HepG2 (cell line): ENCODE data around the gene PPP1R13B. TPM values are rescaled to one million over a fixed set of nuclear protein-coding genes. Genes with fewer than 3 reads are reported as not detected.

Source experiments
- BRCA1 ChIP-seq: sonication (generic); formaldehyde crosslinking; IDR thresholded peaks from 2 replicates; pipeline ENCODE4 v1.4.0; 2020; ENCODE audit warnings: missing genetic modification reagents
- CCDC6 ChIP-seq: sonication (generic); formaldehyde crosslinking; IDR thresholded peaks from 2 replicates; pipeline ENCODE4 v1.8.1; 2022; ENCODE audit warnings: mild to moderate bottlenecking, missing genetic modification reagents, moderate library complexity
- DR1 ChIP-seq: sonication (generic); formaldehyde crosslinking; IDR thresholded peaks from 2 replicates; pipeline ENCODE4 v1.8.0; 2021; ENCODE audit warnings: mild to moderate bottlenecking, missing genetic modification reagents, inconsistent platforms
- EZH2 ChIP-seq: conservative IDR thresholded peaks from 2 replicates; pipeline ENCODE4 v1.6.1; 2012; ENCODE audit warnings: mild to moderate bottlenecking, low read depth, low read length, moderate library complexity
- FOXO1 ChIP-seq: sonication (generic); formaldehyde crosslinking; IDR thresholded peaks from 2 replicates; pipeline ENCODE4 v1.4.0; 2020; ENCODE audit warnings: missing genetic modification reagents
- HNF4A ChIP-seq: sonication (generic); formaldehyde crosslinking; IDR thresholded peaks from 2 replicates; pipeline ENCODE4 v1.4.0; 2020; ENCODE audit warnings: missing genetic modification reagents
- JARID2 ChIP-seq: sonication (generic); formaldehyde crosslinking; IDR thresholded peaks from 2 replicates; pipeline ENCODE4 v1.8.1; 2023; ENCODE audit warnings: missing genetic modification reagents, inconsistent platforms; ENCODE audit not compliant: insufficient replicate concordance
- KLF15 ChIP-seq: sonication (generic); formaldehyde crosslinking; IDR thresholded peaks from 2 replicates; pipeline ENCODE4 v1.8.1; 2023; ENCODE audit warnings: borderline replicate concordance, mild to moderate bottlenecking, inconsistent platforms, missing genetic modification reagents, mixed read lengths
- MEIS1 ChIP-seq: sonication (generic); formaldehyde crosslinking; IDR thresholded peaks from 2 replicates; pipeline ENCODE4 v1.9.0; 2021; ENCODE audit warnings: mild to moderate bottlenecking, missing genetic modification reagents, moderate library complexity, borderline replicate concordance
- MZF1 ChIP-seq: sonication (generic); formaldehyde crosslinking; IDR thresholded peaks from 2 replicates; pipeline ENCODE4 v1.8.1; 2023; ENCODE audit warnings: mild to moderate bottlenecking, missing genetic modification reagents, borderline replicate concordance
- NR2F1 ChIP-seq, 2 experiments: fragments of 450-650 bp in 1 of 2; formaldehyde crosslinking in 1 of 2; IDR thresholded peaks; 2 replicates each; pipeline versions ENCODE4 v1.5.0 to v1.6.1; 2016 to 2020; ENCODE audit warnings: mild to moderate bottlenecking in 1 of 2, missing compliant biosample characterization in 1 of 2, missing genetic modification reagents in 1 of 2, moderate library complexity in 1 of 2
- NR2F2 ChIP-seq: IDR thresholded peaks from 2 replicates; pipeline ENCODE4 v1.6.1; 2012; ENCODE audit warnings: low read depth, inconsistent platforms, borderline replicate concordance
- PCBP2 ChIP-seq: fragments of 200-400 bp; formaldehyde crosslinking; optimal IDR thresholded peaks from 2 replicates; pipeline ENCODE3; 2018; ENCODE audit warnings: low read length, low read depth; ENCODE audit not compliant: poor library complexity, severe bottlenecking
- ZNF354B ChIP-seq: sonication (generic); formaldehyde crosslinking; IDR thresholded peaks from 2 replicates; pipeline ENCODE4 v1.8.0; 2022; ENCODE audit warnings: mild to moderate bottlenecking, missing genetic modification reagents
- ZNF781 ChIP-seq: sonication (generic); formaldehyde crosslinking; IDR thresholded peaks from 2 replicates; pipeline ENCODE4 v1.5.1; 2020; ENCODE audit warnings: borderline replicate concordance, mild to moderate bottlenecking, missing genetic modification reagents; ENCODE audit errors: not compliant biosample characterization
- polyA plus RNA-seq, 8 experiments: library from polyadenylated mRNA; depleted of rRNA in 3 of 8; stranded (reverse) in 7 of 8; unstranded in 1 of 8; fragments of >200 nt; fragmentation: Illumina TruSeq in 4 of 8; extraction: Trizol in 4 of 8; gene quantifications; 2 replicates each; pipeline versions ENCODE4 v1.2.1 to v1.2.3, GENCODE V29; 2011 to 2016; ENCODE audit warnings: low read depth in 4 of 8, missing spikeins in 1 of 8, mixed read lengths in 1 of 8; ENCODE audit not compliant: insufficient read depth in 1 of 8
- total RNA-seq, 5 experiments: library from RNA; depleted of rRNA; stranded (reverse); fragments of >200 nt; fragmentation: Illumina TruSeq; extraction: Trizol; gene quantifications; 2 replicates each; pipeline ENCODE4 v1.2.3, GENCODE V29; 2016; ENCODE audit warnings: low read depth in 1 of 5
- TF ChIP-seq, protein P1 (sequence below): sonication (generic); formaldehyde crosslinking; IDR thresholded peaks from 2 replicates; pipeline ENCODE4 v1.8.1; 2022; ENCODE audit warnings: low read depth, mild to moderate bottlenecking, missing genetic modification reagents
- TF ChIP-seq, protein P2 (sequence below): sonication (generic); formaldehyde crosslinking; IDR thresholded peaks from 2 replicates; pipeline ENCODE4 v1.5.1; 2020; ENCODE audit warnings: missing genetic modification reagents, mild to moderate bottlenecking, borderline replicate concordance
- TF ChIP-seq, protein P3 (sequence below): sonication (generic); formaldehyde crosslinking; IDR thresholded peaks from 2 replicates; pipeline ENCODE4 v1.8.0; 2022; ENCODE audit warnings: mild to moderate bottlenecking, missing genetic modification reagents, moderate library complexity
- TF ChIP-seq, protein P4 (sequence below): IDR thresholded peaks from 2 replicates; pipeline ENCODE4 v1.6.1; 2016; ENCODE audit warnings: mild to moderate bottlenecking
- TF ChIP-seq, protein P5 (sequence below): sonication (generic); formaldehyde crosslinking; IDR thresholded peaks from 2 replicates; pipeline ENCODE4 v1.4.0; 2020; ENCODE audit warnings: mild to moderate bottlenecking, low read depth, missing genetic modification reagents

Gene PPP1R13B
- total and polyA plus RNA-seq, 2 of the 13 experiments (the other 11 are each of a cell fraction or from before 2014, with no cell fraction given) = 4.6 to 9.4 TPM

DNA sequence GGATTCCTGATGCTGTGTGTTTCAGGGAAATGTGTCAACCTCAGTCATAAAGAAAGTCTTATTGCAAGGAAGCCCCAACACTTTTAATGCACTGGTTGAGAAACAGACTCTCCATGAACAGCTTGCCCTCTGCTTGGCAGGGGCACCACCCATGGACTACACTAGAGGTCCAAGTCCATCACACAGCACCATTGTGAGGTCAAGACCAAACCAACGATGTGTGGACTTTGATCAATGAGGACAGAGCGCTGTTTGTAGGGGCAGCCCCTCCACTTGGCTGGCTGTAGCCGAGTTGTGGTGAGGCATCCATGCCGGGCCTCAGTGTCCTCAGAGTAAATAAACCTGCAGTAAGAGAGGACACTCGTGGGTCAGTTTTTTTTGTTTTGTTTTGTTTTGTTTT is 102.0 kb downstream of the PPP1R13B start (continued):
- TF ChIP-seq, protein P1, sequence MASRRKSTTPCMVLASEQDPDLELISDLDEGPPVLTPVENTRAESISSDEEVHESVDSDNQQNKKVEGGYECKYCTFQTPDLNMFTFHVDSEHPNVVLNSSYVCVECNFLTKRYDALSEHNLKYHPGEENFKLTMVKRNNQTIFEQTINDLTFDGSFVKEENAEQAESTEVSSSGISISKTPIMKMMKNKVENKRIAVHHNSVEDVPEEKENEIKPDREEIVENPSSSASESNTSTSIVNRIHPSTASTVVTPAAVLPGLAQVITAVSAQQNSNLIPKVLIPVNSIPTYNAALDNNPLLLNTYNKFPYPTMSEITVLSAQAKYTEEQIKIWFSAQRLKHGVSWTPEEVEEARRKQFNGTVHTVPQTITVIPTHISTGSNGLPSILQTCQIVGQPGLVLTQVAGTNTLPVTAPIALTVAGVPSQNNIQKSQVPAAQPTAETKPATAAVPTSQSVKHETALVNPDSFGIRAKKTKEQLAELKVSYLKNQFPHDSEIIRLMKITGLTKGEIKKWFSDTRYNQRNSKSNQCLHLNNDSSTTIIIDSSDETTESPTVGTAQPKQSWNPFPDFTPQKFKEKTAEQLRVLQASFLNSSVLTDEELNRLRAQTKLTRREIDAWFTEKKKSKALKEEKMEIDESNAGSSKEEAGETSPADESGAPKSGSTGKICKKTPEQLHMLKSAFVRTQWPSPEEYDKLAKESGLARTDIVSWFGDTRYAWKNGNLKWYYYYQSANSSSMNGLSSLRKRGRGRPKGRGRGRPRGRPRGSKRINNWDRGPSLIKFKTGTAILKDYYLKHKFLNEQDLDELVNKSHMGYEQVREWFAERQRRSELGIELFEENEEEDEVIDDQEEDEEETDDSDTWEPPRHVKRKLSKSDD (CRISPR knock-in tag) = 0 out of 2 replicates have a peak, but pooled peaks have one; percentile 27
- no peak for TF ChIP-seq ZNF781 (CRISPR knock-in tag)
- TF ChIP-seq DR1 (CRISPR knock-in tag) = no peak
- TF ChIP-seq ZNF354B (CRISPR knock-in tag) = no peak
- TF ChIP-seq PCBP2 = no peak
- TF ChIP-seq, protein P2, sequence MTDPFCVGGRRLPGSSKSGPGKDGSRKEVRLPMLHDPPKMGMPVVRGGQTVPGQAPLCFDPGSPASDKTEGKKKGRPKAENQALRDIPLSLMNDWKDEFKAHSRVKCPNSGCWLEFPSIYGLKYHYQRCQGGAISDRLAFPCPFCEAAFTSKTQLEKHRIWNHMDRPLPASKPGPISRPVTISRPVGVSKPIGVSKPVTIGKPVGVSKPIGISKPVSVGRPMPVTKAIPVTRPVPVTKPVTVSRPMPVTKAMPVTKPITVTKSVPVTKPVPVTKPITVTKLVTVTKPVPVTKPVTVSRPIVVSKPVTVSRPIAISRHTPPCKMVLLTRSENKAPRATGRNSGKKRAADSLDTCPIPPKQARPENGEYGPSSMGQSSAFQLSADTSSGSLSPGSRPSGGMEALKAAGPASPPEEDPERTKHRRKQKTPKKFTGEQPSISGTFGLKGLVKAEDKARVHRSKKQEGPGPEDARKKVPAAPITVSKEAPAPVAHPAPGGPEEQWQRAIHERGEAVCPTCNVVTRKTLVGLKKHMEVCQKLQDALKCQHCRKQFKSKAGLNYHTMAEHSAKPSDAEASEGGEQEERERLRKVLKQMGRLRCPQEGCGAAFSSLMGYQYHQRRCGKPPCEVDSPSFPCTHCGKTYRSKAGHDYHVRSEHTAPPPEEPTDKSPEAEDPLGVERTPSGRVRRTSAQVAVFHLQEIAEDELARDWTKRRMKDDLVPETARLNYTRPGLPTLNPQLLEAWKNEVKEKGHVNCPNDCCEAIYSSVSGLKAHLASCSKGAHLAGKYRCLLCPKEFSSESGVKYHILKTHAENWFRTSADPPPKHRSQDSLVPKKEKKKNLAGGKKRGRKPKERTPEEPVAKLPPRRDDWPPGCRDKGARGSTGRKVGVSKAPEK = no peak
- TF ChIP-seq NR2F2 = 0 out of 2 replicates have a peak, but pooled peaks have one; percentile 29
- TF ChIP-seq, protein P3, sequence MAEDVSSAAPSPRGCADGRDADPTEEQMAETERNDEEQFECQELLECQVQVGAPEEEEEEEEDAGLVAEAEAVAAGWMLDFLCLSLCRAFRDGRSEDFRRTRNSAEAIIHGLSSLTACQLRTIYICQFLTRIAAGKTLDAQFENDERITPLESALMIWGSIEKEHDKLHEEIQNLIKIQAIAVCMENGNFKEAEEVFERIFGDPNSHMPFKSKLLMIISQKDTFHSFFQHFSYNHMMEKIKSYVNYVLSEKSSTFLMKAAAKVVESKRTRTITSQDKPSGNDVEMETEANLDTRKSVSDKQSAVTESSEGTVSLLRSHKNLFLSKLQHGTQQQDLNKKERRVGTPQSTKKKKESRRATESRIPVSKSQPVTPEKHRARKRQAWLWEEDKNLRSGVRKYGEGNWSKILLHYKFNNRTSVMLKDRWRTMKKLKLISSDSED = no peak
- TF ChIP-seq MZF1 = no peak
- TF ChIP-seq, protein P4, sequence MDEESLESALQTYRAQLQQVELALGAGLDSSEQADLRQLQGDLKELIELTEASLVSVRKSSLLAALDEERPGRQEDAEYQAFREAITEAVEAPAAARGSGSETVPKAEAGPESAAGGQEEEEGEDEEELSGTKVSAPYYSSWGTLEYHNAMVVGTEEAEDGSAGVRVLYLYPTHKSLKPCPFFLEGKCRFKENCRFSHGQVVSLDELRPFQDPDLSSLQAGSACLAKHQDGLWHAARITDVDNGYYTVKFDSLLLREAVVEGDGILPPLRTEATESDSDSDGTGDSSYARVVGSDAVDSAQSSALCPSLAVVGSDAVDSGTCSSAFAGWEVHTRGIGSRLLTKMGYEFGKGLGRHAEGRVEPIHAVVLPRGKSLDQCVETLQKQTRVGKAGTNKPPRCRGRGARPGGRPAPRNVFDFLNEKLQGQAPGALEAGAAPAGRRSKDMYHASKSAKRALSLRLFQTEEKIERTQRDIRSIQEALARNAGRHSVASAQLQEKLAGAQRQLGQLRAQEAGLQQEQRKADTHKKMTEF = no peak
- no peak for TF ChIP-seq BRCA1 (CRISPR knock-in tag)
- TF ChIP-seq, protein P5, sequence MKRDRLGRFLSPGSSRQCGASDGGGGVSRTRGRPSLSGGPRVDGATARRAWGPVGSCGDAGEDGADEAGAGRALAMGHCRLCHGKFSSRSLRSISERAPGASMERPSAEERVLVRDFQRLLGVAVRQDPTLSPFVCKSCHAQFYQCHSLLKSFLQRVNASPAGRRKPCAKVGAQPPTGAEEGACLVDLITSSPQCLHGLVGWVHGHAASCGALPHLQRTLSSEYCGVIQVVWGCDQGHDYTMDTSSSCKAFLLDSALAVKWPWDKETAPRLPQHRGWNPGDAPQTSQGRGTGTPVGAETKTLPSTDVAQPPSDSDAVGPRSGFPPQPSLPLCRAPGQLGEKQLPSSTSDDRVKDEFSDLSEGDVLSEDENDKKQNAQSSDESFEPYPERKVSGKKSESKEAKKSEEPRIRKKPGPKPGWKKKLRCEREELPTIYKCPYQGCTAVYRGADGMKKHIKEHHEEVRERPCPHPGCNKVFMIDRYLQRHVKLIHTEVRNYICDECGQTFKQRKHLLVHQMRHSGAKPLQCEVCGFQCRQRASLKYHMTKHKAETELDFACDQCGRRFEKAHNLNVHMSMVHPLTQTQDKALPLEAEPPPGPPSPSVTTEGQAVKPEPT = no peak
- no peak for TF ChIP-seq FOXO1 (CRISPR knock-in tag)
- TF ChIP-seq HNF4A (CRISPR knock-in tag) = peak; percentile 90
- TF ChIP-seq JARID2 (CRISPR knock-in tag) = no peak
- 0 out of 4 replicates have a peak, but pooled peaks of 1 of the 2 experiments have one; percentile 35 for TF ChIP-seq NR2F1 (CRISPR knock-in tag; IDR thresholded peaks at IDR 0.05)
- TF ChIP-seq EZH2 = no peak
- TF ChIP-seq MEIS1 (CRISPR knock-in tag) = no peak
- no peak for TF ChIP-seq CCDC6 (CRISPR knock-in tag)
- no peak for TF ChIP-seq KLF15
